Activated CD4-positive, alpha-beta T cell treated with anti-CD3 and anti-CD28 coated beads, Interleukin-2, amount 10 ng/mL, durations not matched to agents 7 days and 5 days (primary cell): Measurements from ENCODE around the gene MOCOS. TPM values are rescaled to one million over a fixed set of nuclear protein-coding genes. Genes with fewer than 3 reads are reported as not detected.

Experiments
- total RNA-seq, 2 experiments: library from RNA; stranded (reverse); gene quantifications; one replicate each; pipeline ENCODE4 v1.2.3, GENCODE V29; 2021

MOCOS gene
- total RNA-seq, 2 experiments from 2014 or later: 0.05 to 0.17 TPM

Other genes with a start within 250 kb of the MOCOS start
- gene RPRD1A, start 119.9 kb upstream of the MOCOS start, total RNA-seq: 10 to 100 TPM; 29.2 to 29.4 TPM
- 10 to 100 TPM; 20.1 to 22.5 TPM for gene SLC39A6, start 58.2 kb upstream of the MOCOS start, total RNA-seq
- gene ELP2, start 57.6 kb upstream of the MOCOS start, total RNA-seq: 10 to 100 TPM; 63.3 to 72.8 TPM
- not detected for gene FHOD3, start 110.2 kb downstream of the MOCOS start, total RNA-seq